ENCODE results near the gene PRSS56. TPM values are rescaled to one million over a fixed set of nuclear protein-coding genes. Genes with fewer than 3 reads are reported as not detected.

The PRSS56 gene
- total RNA-seq, 2 donors from 2014 or later: not detected

DNA sequence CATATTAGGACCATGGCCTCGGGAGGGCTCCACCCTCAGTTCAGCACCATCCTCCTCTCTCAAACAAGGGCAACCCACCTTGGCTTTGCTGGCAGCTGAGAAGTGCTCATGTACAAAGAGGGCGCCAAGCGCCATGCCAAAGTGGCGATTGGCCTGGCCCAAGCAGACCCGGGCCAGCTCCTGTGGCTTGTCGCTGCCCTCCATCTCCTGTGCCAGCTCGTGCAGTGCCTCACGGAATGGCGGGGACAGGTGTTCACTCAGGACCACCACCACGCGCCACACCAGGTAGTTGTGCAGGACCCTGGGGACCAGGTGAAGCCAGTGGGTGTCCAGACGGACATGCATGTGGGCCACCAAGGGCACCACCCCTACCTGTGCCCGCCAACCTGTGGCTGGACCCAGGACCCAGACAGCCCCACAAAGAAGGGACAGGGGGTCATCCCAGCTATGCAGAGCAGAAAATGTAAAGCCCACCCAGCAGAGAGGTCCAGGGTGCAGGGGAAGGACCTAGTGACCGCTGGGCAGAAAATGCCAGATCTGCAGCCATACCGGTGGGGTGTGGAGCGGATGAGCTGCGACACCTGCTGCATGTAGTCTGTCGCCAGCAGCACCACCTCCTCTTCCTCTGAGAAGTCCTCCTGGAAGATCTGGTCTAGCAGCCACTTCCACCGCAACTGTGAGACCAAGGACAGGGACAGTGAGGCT, 36.1 kb upstream of the PRSS56 start:
- TF ChIP-seq, protein P1, sequence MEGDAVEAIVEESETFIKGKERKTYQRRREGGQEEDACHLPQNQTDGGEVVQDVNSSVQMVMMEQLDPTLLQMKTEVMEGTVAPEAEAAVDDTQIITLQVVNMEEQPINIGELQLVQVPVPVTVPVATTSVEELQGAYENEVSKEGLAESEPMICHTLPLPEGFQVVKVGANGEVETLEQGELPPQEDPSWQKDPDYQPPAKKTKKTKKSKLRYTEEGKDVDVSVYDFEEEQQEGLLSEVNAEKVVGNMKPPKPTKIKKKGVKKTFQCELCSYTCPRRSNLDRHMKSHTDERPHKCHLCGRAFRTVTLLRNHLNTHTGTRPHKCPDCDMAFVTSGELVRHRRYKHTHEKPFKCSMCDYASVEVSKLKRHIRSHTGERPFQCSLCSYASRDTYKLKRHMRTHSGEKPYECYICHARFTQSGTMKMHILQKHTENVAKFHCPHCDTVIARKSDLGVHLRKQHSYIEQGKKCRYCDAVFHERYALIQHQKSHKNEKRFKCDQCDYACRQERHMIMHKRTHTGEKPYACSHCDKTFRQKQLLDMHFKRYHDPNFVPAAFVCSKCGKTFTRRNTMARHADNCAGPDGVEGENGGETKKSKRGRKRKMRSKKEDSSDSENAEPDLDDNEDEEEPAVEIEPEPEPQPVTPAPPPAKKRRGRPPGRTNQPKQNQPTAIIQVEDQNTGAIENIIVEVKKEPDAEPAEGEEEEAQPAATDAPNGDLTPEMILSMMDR (conservative IDR thresholded peaks at IDR 0.05): no peak
- H3K36me3 ChIP-seq (ENCODE audit: control insufficient read depth, insufficient read depth, low read length): no peaks in the 10 kb centered on the region
- no peak overlapping the region for H3K4me3 Mint-ChIP-seq
- no peaks in the 10 kb centered on the region for H3K9me3 Mint-ChIP-seq
- no peak overlapping the region for H3K27ac ChIP-seq (ENCODE audit: low read depth, low read length)
- peaks cover 64% of the 10 kb centered on the region for H3K27me3 ChIP-seq (ENCODE audit: control insufficient read depth, insufficient read depth, low read length, poor library complexity, severe bottlenecking)
- no peak overlapping the region for H3K9ac ChIP-seq (ENCODE audit: extremely low read depth, low read length, poor library complexity, severe bottlenecking)
- no peaks in the 10 kb centered on the region for H3K4me1 ChIP-seq (ENCODE audit: control insufficient read depth, insufficient read depth, low read length)
- H3K27ac Mint-ChIP-seq: no peak overlapping the region
- no peak overlapping the region for H3K4me3 ChIP-seq (ENCODE audit: low read length)
- WGBS, 2 experiments (ENCODE audit: insufficient coverage in 1 of 2, insufficient read length in 1 of 2): 94 to 96% methylated on average over 15 to 19 of the region's 19 CpGs
- H3K36me3 Mint-ChIP-seq (ENCODE audit: low read depth): no peaks in the 10 kb centered on the region
- H3K4me1 Mint-ChIP-seq: peaks cover 3% of the 10 kb centered on the region
- H3K9me3 ChIP-seq (ENCODE audit: control insufficient read depth, low read length): no peaks in the 10 kb centered on the region
- H3K27me3 Mint-ChIP-seq (ENCODE audit: insufficient read depth): peaks cover 64% of the 10 kb centered on the region
- DNase-seq: peak; percentile 28

DNA sequence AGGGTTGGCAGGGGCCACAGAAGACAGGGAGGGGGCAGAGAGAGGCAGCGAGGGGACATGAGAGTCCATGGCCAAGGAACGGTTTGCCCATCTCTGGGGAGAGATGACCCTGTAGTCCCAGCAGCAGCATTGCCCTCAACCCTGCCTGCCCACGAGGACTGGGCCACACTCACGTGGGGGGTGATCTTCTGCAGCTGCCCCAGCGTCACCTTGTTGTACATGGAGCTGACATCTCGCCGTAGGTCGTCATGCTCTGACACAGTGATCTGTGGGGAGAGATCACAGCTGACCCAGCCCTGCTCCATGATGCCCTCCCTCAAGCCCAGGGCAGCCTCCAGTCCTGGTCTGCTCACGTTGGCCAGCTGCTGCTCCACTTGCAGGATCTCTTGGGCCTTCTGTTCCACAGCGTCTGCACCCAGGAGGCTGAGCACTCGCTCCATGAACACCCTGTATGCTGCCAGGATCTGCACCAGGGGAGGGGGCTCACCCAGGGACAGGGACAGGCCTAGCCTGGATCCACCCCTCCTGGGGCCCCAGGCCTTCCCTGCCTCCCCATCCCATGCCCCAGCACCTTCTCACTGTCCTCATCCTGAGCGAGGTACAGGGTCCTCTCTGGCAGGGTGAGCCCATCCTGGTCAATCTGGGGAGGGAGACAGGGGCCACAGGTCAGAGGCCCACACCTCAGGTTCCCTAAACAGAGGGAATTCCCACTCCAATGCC, 35.4 kb upstream of the PRSS56 start:
- H3K4me1 ChIP-seq (ENCODE audit: control insufficient read depth, insufficient read depth, low read length): no peaks in the 10 kb centered on the region
- H3K27ac Mint-ChIP-seq: no peak overlapping the region
- H3K4me3 ChIP-seq (ENCODE audit: low read length): no peak overlapping the region
- peak; percentile 42 for DNase-seq
- H3K27me3 Mint-ChIP-seq (ENCODE audit: insufficient read depth): peaks cover 68% of the 10 kb centered on the region
- H3K9me3 ChIP-seq (ENCODE audit: control insufficient read depth, low read length): no peaks in the 10 kb centered on the region
- H3K36me3 ChIP-seq (ENCODE audit: control insufficient read depth, insufficient read depth, low read length): no peaks in the 10 kb centered on the region
- TF ChIP-seq, protein P1 (conservative IDR thresholded peaks at IDR 0.05): no peak
- H3K9me3 Mint-ChIP-seq: no peaks in the 10 kb centered on the region
- no peak overlapping the region for H3K27ac ChIP-seq (ENCODE audit: low read depth, low read length)
- peaks cover 72% of the 10 kb centered on the region for H3K27me3 ChIP-seq (ENCODE audit: control insufficient read depth, insufficient read depth, low read length, poor library complexity, severe bottlenecking)
- no peaks in the 10 kb centered on the region for H3K36me3 Mint-ChIP-seq (ENCODE audit: low read depth)
- H3K9ac ChIP-seq (ENCODE audit: extremely low read depth, low read length, poor library complexity, severe bottlenecking): no peak overlapping the region
- H3K4me3 Mint-ChIP-seq: peak overlapping the region; percentile 37
- WGBS, 2 experiments (ENCODE audit: insufficient coverage in 1 of 2, insufficient read length in 1 of 2): 87 to 91% methylated on average over 6 to 12 of the region's 12 CpGs
- peaks cover 6% of the 10 kb centered on the region for H3K4me1 Mint-ChIP-seq

DNA sequence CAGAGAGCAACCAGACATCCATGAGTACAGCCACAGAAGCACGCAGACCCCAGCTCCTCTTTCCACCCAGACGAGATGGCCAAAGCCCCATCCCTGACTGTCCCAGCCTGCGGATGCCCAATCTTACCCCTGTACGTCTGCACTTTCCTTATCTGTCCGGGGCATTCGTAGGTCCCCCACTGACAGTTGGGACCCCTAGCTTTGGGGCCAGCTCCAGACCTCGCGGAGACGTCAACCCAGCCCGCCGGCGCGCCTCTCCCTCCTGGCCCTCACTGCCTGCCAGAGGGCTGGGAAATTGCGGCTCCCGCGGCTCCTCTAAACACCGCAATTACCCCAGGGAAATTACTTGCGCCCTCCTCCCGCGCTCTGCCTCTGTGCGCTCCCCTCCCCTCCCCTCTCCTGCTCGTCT, 34.8 kb upstream of the PRSS56 start:
- Mint-ChIP-seq H3K36me3 (ENCODE audit: low read depth) (no peaks in the 10 kb centered on the region), H3K4me1 (peaks cover 7% of the 10 kb centered on the region), H3K4me3 (peak overlapping the region; percentile 37), H3K27me3 (ENCODE audit: insufficient read depth) (peaks cover 73% of the 10 kb centered on the region), H3K9me3 (no peaks in the 10 kb centered on the region), H3K27ac (no peak overlapping the region)
- 18 to 58% methylated on average over 4 to 22 of the region's 22 CpGs for WGBS, 2 experiments (ENCODE audit: insufficient coverage in 1 of 2, insufficient read length in 1 of 2)
- H3K36me3 ChIP-seq (ENCODE audit: control insufficient read depth, insufficient read depth, low read length): no peaks in the 10 kb centered on the region
- H3K9ac ChIP-seq (ENCODE audit: extremely low read depth, low read length, poor library complexity, severe bottlenecking): no peak overlapping the region
- H3K4me1 ChIP-seq (ENCODE audit: control insufficient read depth, insufficient read depth, low read length): no peaks in the 10 kb centered on the region
- no peaks in the 10 kb centered on the region for H3K9me3 ChIP-seq (ENCODE audit: control insufficient read depth, low read length)
- H3K27me3 ChIP-seq (ENCODE audit: control insufficient read depth, insufficient read depth, low read length, poor library complexity, severe bottlenecking): peaks cover 77% of the 10 kb centered on the region
- no peak for DNase-seq
- H3K4me3 ChIP-seq (ENCODE audit: low read length): no peak overlapping the region
- TF ChIP-seq, protein P1 (conservative IDR thresholded peaks at IDR 0.05): no peak
- no peak overlapping the region for H3K27ac ChIP-seq (ENCODE audit: low read depth, low read length)
